ENCODE measurements around the gene TMEM272.

TMEM272 gene

GRCh38 chr13:51844862-51845573, at the start of gene TMEM272:
Gene TMEM272 (minus strand): TSS chr13:51845177. CDS start chr13:51838530, 6,647 bp downstream.
- no peak within 1 kb of the TSS for H3K27ac ChIP-seq
- TF ChIP-seq, protein P1, sequence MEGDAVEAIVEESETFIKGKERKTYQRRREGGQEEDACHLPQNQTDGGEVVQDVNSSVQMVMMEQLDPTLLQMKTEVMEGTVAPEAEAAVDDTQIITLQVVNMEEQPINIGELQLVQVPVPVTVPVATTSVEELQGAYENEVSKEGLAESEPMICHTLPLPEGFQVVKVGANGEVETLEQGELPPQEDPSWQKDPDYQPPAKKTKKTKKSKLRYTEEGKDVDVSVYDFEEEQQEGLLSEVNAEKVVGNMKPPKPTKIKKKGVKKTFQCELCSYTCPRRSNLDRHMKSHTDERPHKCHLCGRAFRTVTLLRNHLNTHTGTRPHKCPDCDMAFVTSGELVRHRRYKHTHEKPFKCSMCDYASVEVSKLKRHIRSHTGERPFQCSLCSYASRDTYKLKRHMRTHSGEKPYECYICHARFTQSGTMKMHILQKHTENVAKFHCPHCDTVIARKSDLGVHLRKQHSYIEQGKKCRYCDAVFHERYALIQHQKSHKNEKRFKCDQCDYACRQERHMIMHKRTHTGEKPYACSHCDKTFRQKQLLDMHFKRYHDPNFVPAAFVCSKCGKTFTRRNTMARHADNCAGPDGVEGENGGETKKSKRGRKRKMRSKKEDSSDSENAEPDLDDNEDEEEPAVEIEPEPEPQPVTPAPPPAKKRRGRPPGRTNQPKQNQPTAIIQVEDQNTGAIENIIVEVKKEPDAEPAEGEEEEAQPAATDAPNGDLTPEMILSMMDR (IDR thresholded peaks at IDR 0.05) = peak; percentile 95
- TF ChIP-seq ZFX (IDR thresholded peaks at IDR 0.05; ENCODE audit: borderline replicate concordance) = no peak

DNA sequence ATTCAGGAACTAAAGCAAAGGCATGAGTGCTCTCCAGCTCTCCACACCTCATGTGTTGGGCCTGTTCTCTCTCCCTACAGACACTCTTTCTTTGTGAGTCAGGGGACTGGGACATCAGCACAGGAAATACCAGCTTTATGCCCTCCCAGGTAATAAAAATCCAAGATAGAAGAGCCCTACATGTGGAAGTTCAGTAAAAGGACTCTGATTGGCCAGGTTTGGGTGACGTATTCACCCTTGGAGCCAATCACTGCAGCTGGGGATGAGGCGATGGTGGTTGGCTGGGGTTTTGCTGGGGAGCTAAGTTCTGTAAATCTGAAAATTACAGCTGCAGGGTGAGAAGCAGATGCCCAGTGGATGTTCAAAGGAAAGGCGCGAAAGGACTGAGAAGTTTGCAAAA, 49.3 kb upstream of the TMEM272 start:
- TF ChIP-seq ZFX (IDR thresholded peaks at IDR 0.05; ENCODE audit: borderline replicate concordance) = no peak
- TF ChIP-seq, protein P1 (IDR thresholded peaks at IDR 0.05) = no peak
- no peak overlapping the region for H3K27ac ChIP-seq

DNA sequence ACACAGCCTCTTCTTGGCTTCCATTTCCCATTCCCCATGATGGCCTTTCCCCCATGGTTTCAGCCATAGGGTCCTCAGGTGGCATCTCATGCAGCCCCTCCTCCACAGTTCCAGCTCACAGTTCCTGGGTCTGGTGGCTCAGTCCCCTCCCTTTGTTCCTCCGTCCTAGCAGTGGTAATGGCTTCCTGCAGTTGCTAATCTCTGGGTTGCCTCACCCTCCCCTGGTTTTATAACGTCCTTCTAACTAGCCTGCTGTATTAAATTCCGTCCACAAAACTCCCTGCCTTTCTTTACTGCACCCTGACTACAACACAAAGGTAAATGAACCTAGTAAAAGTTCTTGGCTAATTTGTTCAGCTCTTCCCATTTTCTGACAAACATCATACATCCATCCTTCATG, 47.7 kb upstream of the TMEM272 start:
- H3K27ac ChIP-seq = no peak overlapping the region
- TF ChIP-seq ZFX (IDR thresholded peaks at IDR 0.05; ENCODE audit: borderline replicate concordance) = no peak
- TF ChIP-seq, protein P1 (IDR thresholded peaks at IDR 0.05) = no peak

DNA sequence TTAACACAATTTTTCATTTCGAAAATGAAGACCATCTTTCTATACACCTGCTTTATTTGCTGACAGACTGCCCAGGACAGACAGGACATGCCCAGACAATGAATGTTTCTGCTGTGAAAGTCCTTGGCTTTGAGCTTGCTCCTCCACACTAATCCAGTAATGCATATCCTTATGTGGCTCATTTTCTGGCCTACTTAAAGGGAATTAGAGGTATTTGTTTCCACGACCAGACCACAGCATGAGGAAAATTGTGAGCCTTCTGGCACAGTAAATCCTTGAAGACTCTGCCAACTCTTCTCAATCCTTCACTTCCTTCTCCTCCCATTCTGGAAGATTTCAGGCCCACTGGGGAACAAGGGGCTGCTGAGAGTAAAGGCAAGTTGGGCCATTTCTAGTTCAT, 42.5 kb upstream of the TMEM272 start:
- H3K27ac ChIP-seq = no peak overlapping the region
- TF ChIP-seq ZFX (IDR thresholded peaks at IDR 0.05; ENCODE audit: borderline replicate concordance) = no peak
- TF ChIP-seq, protein P1 (IDR thresholded peaks at IDR 0.05) = no peak

DNA sequence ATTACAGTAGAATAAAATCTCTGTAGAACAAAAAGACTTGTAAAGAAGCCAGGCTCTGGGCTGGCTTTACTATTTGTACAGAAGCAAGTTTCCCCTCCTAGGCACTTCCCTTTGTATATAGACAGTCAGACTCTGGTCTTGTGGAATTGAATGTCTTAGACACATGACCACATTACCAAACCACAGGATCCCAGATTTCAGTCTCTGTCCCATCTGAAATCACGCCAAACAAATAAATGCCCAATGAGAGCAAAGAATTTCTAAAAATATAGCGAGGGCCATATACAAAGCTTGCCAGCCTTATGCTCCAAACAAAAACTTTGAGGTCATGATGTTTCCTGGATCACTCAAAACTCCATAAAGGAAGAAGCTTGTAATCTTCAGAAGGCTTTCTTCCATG, 40.7 kb upstream of the TMEM272 start:
- TF ChIP-seq ZFX (IDR thresholded peaks at IDR 0.05; ENCODE audit: borderline replicate concordance) = no peak
- TF ChIP-seq, protein P1 (IDR thresholded peaks at IDR 0.05) = no peak
- H3K27ac ChIP-seq = no peak overlapping the region

DNA sequence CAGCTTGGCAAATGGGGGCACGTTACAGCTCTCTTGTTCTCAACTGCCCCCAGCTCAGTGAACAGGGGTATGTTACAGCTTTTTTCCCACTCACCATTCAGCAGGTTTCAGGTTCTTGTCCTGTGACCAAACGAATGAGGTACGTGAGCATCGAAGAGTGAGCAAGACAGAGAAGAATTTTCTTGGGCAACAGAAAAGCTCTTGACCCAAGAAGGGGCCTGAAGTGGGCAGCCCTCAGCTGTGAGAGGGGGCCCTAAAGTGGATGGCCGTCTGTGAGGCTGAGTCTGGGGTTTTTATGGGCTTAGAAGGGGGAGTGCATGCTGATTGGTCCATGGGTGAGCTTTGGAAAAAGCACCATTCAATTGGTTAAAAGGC, 38.2 kb upstream of the TMEM272 start:
- H3K27ac ChIP-seq = no peak overlapping the region
- TF ChIP-seq ZFX (IDR thresholded peaks at IDR 0.05; ENCODE audit: borderline replicate concordance) = no peak
- TF ChIP-seq, protein P1 (IDR thresholded peaks at IDR 0.05) = no peak

- H3K27ac ChIP-seq = no peak overlapping the region
- TF ChIP-seq, protein P1 (IDR thresholded peaks at IDR 0.05) = no peak
- no peak for TF ChIP-seq ZFX (IDR thresholded peaks at IDR 0.05; ENCODE audit: borderline replicate concordance)
These were observed 37.7 kb upstream of the TMEM272 start for GRCh38 chr13:51882570-51883225.
